Mucosa of descending colon (tissue), 3 donors: ENCODE results near the gene TMEM204. TPM values are rescaled to one million over a fixed set of nuclear protein-coding genes. Genes with fewer than 3 reads are reported as not detected.

ENCODE experiments used
- ATAC-seq: fragments of 200-7000 bp; cut with Tn5 transposase; one replicate; pipeline ENCODE4 v1.9.1; 2020; ENCODE audit warnings: mild to moderate bottlenecking, moderate library complexity
- DNase-seq, 3 donors: peaks; one replicate each; pipeline ENCODE4 v3.0.0-alpha.2; 2020
- H3K36me3 ChIP-seq: fragments of 200-600 bp; one replicate; pipeline ENCODE4 v1.8.0; 2021; ENCODE audit warnings: low read depth, mild to moderate bottlenecking
- H3K4me1 ChIP-seq: fragments of 200-600 bp; one replicate; pipeline ENCODE4 v1.8.0; 2021; ENCODE audit warnings: low read depth, mild to moderate bottlenecking
- H3K4me3 ChIP-seq: fragments of 200-600 bp; one replicate; pipeline ENCODE4 v1.8.0; 2021; ENCODE audit warnings: mild to moderate bottlenecking
- H3K9me3 ChIP-seq: fragments of 200-600 bp; one replicate; pipeline ENCODE4 v1.8.0; 2021; ENCODE audit warnings: mild to moderate bottlenecking
- intact Hi-C, 2 donors: fragments of 100-400 bp; cut with DNase I in 1 of 2; cut with micrococcal nuclease in 1 of 2; formaldehyde crosslinking; loops; one replicate each; pipeline versions ENCODE4 v1.11.0 to v1.11.1; 2022; cut with DNase I, micrococcal nuclease
- total RNA-seq, 3 donors: library from RNA; stranded (reverse); fragmentation: NEBNext Ultra II Directional in 2 of 3; extraction: Animal tissue kit (Norgen Biotek cat#: 25700) in 2 of 3; gene quantifications; one replicate each; pipeline versions ENCODE4 v1.2.1 to v1.2.4, GENCODE V29; 2021 to 2023
- TF ChIP-seq, protein P1 (sequence below): fragments of 200-600 bp; IDR thresholded peaks from one replicate; pipeline ENCODE4 v1.8.0; 2022; ENCODE audit warnings: antibody characterized with exemption, mild to moderate bottlenecking
- donor health status: DM: no; HTN: no; CAD: no; lungs with moderate emphysema.
- donor health status: DM: no; HTN: no; CAD: no.
- donor health status: DM: no; HTN: yes; CAD: no.

The TMEM204 gene
- total RNA-seq, 3 donors from 2014 or later: 3.4 to 10.3 (median 5.0) TPM

- Histone ChIP-seq H3K4me1 (peaks cover 9% of the 10 kb centered on the region), H3K9me3 (no peaks in the 10 kb centered on the region), H3K36me3 (no peaks in the 10 kb centered on the region), H3K4me3 (peak overlapping the region; percentile 42)
- intact Hi-C loops: no loop called here
- TF ChIP-seq, protein P1, sequence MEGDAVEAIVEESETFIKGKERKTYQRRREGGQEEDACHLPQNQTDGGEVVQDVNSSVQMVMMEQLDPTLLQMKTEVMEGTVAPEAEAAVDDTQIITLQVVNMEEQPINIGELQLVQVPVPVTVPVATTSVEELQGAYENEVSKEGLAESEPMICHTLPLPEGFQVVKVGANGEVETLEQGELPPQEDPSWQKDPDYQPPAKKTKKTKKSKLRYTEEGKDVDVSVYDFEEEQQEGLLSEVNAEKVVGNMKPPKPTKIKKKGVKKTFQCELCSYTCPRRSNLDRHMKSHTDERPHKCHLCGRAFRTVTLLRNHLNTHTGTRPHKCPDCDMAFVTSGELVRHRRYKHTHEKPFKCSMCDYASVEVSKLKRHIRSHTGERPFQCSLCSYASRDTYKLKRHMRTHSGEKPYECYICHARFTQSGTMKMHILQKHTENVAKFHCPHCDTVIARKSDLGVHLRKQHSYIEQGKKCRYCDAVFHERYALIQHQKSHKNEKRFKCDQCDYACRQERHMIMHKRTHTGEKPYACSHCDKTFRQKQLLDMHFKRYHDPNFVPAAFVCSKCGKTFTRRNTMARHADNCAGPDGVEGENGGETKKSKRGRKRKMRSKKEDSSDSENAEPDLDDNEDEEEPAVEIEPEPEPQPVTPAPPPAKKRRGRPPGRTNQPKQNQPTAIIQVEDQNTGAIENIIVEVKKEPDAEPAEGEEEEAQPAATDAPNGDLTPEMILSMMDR: no peak
- ATAC-seq (peak; percentile 17), DNase-seq (no peak)
Measured at GRCh38 chr16:1493746-1494094, 39.7 kb upstream of the TMEM204 start.

DNA sequence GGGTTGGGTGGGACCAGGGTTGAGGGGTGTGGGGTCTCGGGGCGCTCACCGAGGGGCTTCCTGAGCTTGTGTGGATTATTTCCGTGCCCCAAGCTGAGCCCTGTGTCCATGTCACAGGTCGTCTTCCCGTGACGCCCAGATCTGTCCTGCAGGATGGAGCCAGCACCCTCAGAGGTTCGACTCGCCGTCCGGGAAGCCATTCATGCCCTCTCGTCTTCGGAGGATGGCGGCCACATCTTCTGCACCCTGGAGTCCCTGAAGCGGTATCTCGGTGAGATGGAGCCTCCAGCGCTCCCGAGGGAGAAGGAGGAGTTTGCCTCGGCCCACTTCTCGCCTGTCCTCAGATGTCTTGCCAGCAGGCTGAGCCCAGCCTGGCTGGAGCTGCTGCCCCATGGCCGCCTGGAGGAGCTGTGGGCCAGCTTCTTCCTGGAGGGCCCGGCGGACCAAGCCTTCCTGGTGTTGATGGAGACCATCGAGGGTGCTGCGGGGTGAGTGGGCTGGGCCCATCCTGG, 39.3 kb upstream of the TMEM204 start:
- TF ChIP-seq, protein P1: no peak
- H3K4me3 ChIP-seq: peak overlapping the region; percentile 42
- DNase-seq (peak in 2 of 3 donors; percentile 20 to 61), ATAC-seq (peak; percentile 5)
- H3K4me1 ChIP-seq: peaks cover 9% of the 10 kb centered on the region
- intact Hi-C loops: no loop called here
- no peaks in the 10 kb centered on the region for H3K9me3 ChIP-seq
- no peaks in the 10 kb centered on the region for H3K36me3 ChIP-seq

DNA sequence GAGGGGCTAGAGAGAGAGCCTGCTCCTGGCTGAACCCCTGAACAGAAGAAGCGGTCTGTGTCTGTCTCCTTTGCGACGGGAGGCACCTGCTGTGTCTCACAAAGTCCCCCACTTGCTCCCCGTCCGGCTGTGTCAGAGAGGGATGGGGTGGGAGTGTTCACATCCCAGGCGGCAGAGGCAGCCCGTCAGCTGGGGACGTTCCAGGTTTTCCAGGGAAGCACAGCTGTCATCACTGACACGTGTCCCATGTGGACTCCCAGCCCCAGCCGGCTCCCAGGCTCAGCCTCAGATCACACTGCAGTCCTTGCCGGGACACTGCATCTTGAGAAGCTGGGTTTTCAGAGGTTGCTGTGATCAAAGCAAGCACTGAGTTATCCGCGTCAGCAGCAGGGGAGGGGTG, 38.8 kb upstream of the TMEM204 start:
- H3K9me3 ChIP-seq: no peaks in the 10 kb centered on the region
- no peaks in the 10 kb centered on the region for H3K36me3 ChIP-seq
- intact Hi-C loops: no loop called here
- H3K4me1 ChIP-seq: peaks cover 9% of the 10 kb centered on the region
- DNase-seq (peak in 1 of 3 donors; percentile 53), ATAC-seq (no peak)
- no peak overlapping the region for H3K4me3 ChIP-seq
- TF ChIP-seq, protein P1: no peak

DNA sequence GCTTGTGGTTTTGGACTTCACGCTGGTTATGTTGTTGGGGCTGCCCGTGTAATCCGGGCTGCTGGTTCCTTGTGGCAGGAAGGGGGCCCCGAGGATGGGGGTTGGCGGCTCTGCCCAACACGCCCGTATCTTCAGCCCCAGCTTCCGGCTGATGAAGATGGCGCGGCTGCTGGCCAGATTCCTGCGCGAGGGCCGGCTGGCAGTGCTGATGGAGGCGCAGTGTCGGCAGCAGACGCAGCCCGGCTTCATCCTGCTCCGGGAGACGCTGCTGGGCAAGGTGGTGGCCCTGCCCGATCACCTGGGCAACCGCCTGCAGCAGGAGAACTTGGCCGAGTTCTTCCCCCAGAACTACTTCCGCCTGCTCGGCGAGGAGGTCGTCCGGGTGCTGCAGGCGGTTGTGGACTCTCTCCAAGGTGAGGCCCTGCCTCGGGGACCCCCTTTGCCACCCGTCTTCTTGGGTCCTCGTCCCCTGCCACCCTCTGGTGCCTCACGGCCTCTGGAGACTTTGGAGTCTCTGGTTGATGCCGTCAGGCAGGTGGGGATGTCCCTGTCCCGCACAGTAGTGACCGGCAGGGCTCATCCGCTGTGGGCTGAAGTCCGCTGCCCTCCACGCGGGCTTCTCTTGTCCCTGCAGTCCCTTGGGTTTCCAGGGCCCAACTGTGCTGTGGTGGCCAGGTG, 38.1 kb upstream of the TMEM204 start:
- Histone ChIP-seq H3K9me3 (no peaks in the 10 kb centered on the region), H3K36me3 (no peaks in the 10 kb centered on the region), H3K4me3 (no peak overlapping the region), H3K4me1 (peaks cover 9% of the 10 kb centered on the region)
- no peak for ATAC-seq
- intact Hi-C loops: no loop called here
- peak in 1 of 3 donors; percentile 49 for DNase-seq
- TF ChIP-seq, protein P1: no peak

DNA sequence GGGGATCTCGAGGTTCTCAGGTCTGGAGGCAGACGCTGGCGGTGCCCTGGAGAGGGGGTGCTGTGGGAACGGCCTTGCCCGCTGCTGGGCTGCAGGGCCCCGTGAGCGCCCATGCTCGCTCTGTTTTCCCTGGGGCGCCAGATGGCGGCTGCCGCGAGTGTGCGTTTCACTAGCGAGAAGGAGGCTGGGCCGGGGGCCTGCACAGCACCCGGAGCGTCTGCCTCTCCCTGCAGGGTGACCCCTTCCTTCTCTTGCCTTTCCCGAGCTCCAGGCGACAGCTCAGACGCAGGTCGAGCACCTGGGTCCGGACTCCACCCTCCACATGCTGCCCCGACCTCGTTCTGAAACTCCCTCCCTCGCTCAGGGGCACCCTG, 37.6 kb upstream of the TMEM204 start:
- DNase-seq (peak in 1 of 3 donors; percentile 52), ATAC-seq (no peak)
- intact Hi-C loops: no loop called here
- no peaks in the 10 kb centered on the region for H3K9me3 ChIP-seq
- TF ChIP-seq, protein P1: no peak
- no peaks in the 10 kb centered on the region for H3K36me3 ChIP-seq
- H3K4me1 ChIP-seq: peaks cover 9% of the 10 kb centered on the region
- no peak overlapping the region for H3K4me3 ChIP-seq
